Effector CD4-positive, alpha-beta T cell (primary cell): ENCODE measurements around the gene OR9Q1.
"Not testable (repeated sequence)": the region's sequence is repeated elsewhere in the genome, so short reads cannot be mapped to it uniquely, and the experiment has no call there.

ENCODE experiments used
- DNase-seq: peaks from one replicate; pipeline ENCODE4 v3.0.0-alpha.2; 2020

Gene OR9Q1

GRCh38 chr11:58135171-58135570, 111.5 kb downstream of the OR9Q1 start:
- no peak for DNase-seq

- no peak for DNase-seq
Measured at GRCh38 chr11:58142761-58143160, 119.1 kb downstream of the OR9Q1 start.

- DNase-seq, result no peak
Measured at GRCh38 chr11:58152781-58153180, 129.1 kb downstream of the OR9Q1 start.

GRCh38 chr11:58164389-58164788, 140.7 kb downstream of the OR9Q1 start:
- DNase-seq, result no peak

- DNase-seq, result no peak
Measured at GRCh38 chr11:58164990-58165389, 141.3 kb downstream of the OR9Q1 start.

- no peak for DNase-seq
Measured at GRCh38 chr11:58165504-58166106, 141.9 kb downstream of the OR9Q1 start.

GRCh38 chr11:58177409-58178054, 153.9 kb downstream of the OR9Q1 start:
- DNase-seq, result no peak

- DNase-seq, result no peak
Measured at GRCh38 chr11:58178444-58178843, 154.8 kb downstream of the OR9Q1 start.

- DNase-seq, result no peak
Measured at GRCh38 chr11:58179648-58180047, 156.0 kb downstream of the OR9Q1 start.

GRCh38 chr11:58186938-58187337, 163.3 kb downstream of the OR9Q1 start:
- no peak for DNase-seq

- no peak for DNase-seq
Measured at GRCh38 chr11:58188770-58189169, 165.1 kb downstream of the OR9Q1 start, which contains the start of gene OR9Q2. TSS of gene OR9Q2 (plus strand) at chr11:58189070. CDS start at chr11:58190491, 1,421 bp downstream.

- no peak for DNase-seq
Measured at GRCh38 chr11:58192229-58192628, 168.5 kb downstream of the OR9Q1 start.

- DNase-seq, result no peak
Measured at GRCh38 chr11:58193391-58193790, 169.7 kb downstream of the OR9Q1 start.

GRCh38 chr11:58195939-58196338, 172.3 kb downstream of the OR9Q1 start:
- DNase-seq, result no peak

- DNase-seq, result no peak
Measured at GRCh38 chr11:58199271-58199670, 175.6 kb downstream of the OR9Q1 start.

- DNase-seq, result no peak
Measured at GRCh38 chr11:58204042-58204441, 180.4 kb downstream of the OR9Q1 start, which contains the start of gene OR1S2. TSS of gene OR1S2 (minus strand) at chr11:58204142. CDS start at chr11:58204142, 0 bp downstream.

- DNase-seq, result not testable (repeated sequence)
Measured at GRCh38 chr11:58212420-58212819, 188.7 kb downstream of the OR9Q1 start, which contains the start of gene OR1S1. TSS of gene OR1S1 (plus strand) at chr11:58212720.

- DNase-seq, result no peak
Measured at GRCh38 chr11:58216476-58216875, 192.8 kb downstream of the OR9Q1 start.

GRCh38 chr11:58222721-58223120, 199.0 kb downstream of the OR9Q1 start:
- DNase-seq, result no peak

- DNase-seq, result no peak
Measured at GRCh38 chr11:58227956-58228615, 204.4 kb downstream of the OR9Q1 start.
